ENCODE data around the gene PPP2R2B. TPM values are rescaled to one million over a fixed set of nuclear protein-coding genes. Genes with fewer than 3 reads are reported as not detected.

Gene PPP2R2B
- total RNA-seq, 1 experiment from 2014 or later, result 20.3 TPM

- DNase-seq (ENCODE audit: low spot score) (no peak), ATAC-seq (no peak)
- H3K9me3 Mint-ChIP-seq, result peaks cover 34% of the 10 kb centered on the region
- TF ChIP-seq TCF7 (CRISPR knock-in tag; IDR thresholded peaks at IDR 0.05; ENCODE audit: low read depth), result no peak
- TF ChIP-seq ZNF121 (CRISPR knock-in tag; IDR thresholded peaks at IDR 0.05), result no peak
- TF ChIP-seq, protein P1, sequence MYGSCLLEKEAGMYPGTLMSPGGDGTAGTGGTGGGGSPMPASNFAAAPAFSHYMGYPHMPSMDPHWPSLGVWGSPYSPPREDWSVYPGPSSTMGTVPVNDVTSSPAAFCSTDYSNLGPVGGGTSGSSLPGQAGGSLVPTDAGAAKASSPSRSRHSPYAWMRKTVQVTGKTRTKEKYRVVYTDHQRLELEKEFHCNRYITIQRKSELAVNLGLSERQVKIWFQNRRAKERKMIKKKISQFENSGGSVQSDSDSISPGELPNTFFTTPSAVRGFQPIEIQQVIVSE (CRISPR knock-in tag; IDR thresholded peaks at IDR 0.05; ENCODE audit: borderline replicate concordance), result no peak
- no peak for TF ChIP-seq E2F4 (CRISPR knock-in tag; IDR thresholded peaks at IDR 0.05; ENCODE audit: borderline replicate concordance, low read depth)
- no peak for TF ChIP-seq ZMAT4 (CRISPR knock-in tag; IDR thresholded peaks at IDR 0.05)
- H3K4me3 Mint-ChIP-seq, result no peak overlapping the region
- peaks cover 4% of the 10 kb centered on the region; the same call in 1 of the 2 replicates for H3K27me3 Mint-ChIP-seq (ENCODE audit: low read depth)
- ChIA-PET CTCF (interaction anchor here (1.4 kb wide), 1 partner anchor 21 kb away, joined by 4 read pairs; no protein-coding TSS in a partner anchor), POLR2A (no interaction called here)
- H3K27ac Mint-ChIP-seq, result no peak overlapping the region
- peaks cover 39% of the 10 kb centered on the region for H3K36me3 Mint-ChIP-seq
- peaks cover 14% of the 10 kb centered on the region for H3K4me1 Mint-ChIP-seq
Measured at GRCh38 chr5:146726891-146727290, 151.7 kb downstream of the PPP2R2B start.

DNA sequence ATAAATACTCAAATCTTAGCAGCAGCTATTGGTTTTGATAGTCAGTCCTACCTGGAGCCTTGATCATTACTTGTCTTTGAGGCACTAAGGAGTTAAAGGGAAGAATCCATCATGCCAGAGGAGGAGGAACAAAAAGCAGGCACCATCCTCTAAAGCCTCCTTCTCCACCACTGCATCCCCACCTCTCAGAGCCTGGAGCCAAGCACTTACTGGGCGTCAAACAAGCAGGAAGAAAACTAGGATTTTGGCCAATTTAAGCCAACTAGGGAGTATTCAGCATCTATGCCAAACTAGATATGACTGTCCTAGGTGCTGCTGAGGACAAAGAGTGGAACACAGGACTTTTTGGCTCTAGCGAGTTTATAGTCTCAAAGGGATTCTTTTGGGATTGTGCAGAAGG, 152.5 kb downstream of the PPP2R2B start:
- peaks cover 32% of the 10 kb centered on the region for H3K9me3 Mint-ChIP-seq
- CTCF ChIA-PET, result interaction anchor here (1.4 kb wide), 1 partner anchor 20 kb away, joined by 4 read pairs; no protein-coding TSS in a partner anchor
- peaks cover 4% of the 10 kb centered on the region; the same call in 1 of the 2 replicates for H3K27me3 Mint-ChIP-seq (ENCODE audit: low read depth)
- DNase-seq (ENCODE audit: low spot score) (no peak), ATAC-seq (no peak)
- H3K36me3 Mint-ChIP-seq, result peaks cover 33% of the 10 kb centered on the region
- no peak overlapping the region for H3K4me3 Mint-ChIP-seq
- H3K27ac Mint-ChIP-seq, result no peak overlapping the region
- TF ChIP-seq ZNF138 (CRISPR knock-in tag; conservative IDR thresholded peaks at IDR 0.05) (no peak), ELF4 (CRISPR knock-in tag; IDR thresholded peaks at IDR 0.05; ENCODE audit: low read depth) (no peak), CBFB (CRISPR knock-in tag; IDR thresholded peaks at IDR 0.05; ENCODE audit: low read depth) (no peak), SMAD3 (CRISPR knock-in tag; IDR thresholded peaks at IDR 0.05; ENCODE audit: borderline replicate concordance) (no peak)
- POLR2A ChIA-PET, result no interaction called here
- H3K4me1 Mint-ChIP-seq, result peaks cover 10% of the 10 kb centered on the region

DNA sequence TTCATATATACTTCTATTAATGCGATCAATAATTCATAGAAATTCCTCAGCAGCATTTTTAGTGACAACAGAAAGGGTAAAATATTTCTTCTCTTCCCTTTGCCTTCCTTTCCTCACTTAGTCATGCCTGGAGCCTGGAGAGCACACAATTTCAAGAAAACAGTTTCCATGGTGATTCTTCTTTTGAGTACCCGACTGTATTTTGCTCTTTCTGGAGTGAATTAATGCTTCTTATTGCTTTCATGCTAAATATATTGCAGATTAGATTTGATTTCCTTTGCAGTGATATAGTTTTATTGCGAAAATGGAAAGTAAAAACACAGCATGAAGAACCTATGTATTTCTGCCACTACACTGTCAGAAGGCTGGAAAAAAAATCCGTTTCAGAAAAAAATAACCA, 153.5 kb downstream of the PPP2R2B start:
- no peak for ATAC-seq
- Mint-ChIP-seq H3K27me3 (ENCODE audit: low read depth) (peaks cover 4% of the 10 kb centered on the region; the same call in 1 of the 2 replicates), H3K9me3 (peaks cover 22% of the 10 kb centered on the region), H3K27ac (no peak overlapping the region), H3K4me3 (no peak overlapping the region), H3K4me1 (peaks cover 10% of the 10 kb centered on the region), H3K36me3 (peaks cover 24% of the 10 kb centered on the region)
- no peak for DNase-seq (ENCODE audit: low spot score)
- ChIA-PET POLR2A (no interaction called here), CTCF (no interaction called here)
- TF ChIP-seq PREB (CRISPR knock-in tag; IDR thresholded peaks at IDR 0.05; ENCODE audit: borderline replicate concordance) (no peak), MLX (CRISPR knock-in tag; IDR thresholded peaks at IDR 0.05) (no peak), ZNF138 (CRISPR knock-in tag; conservative IDR thresholded peaks at IDR 0.05) (no peak), NFATC4 (CRISPR knock-in tag; IDR thresholded peaks at IDR 0.05) (no peak), ETV6 (CRISPR knock-in tag; IDR thresholded peaks at IDR 0.05) (no peak), IRF2 (CRISPR knock-in tag; IDR thresholded peaks at IDR 0.05; ENCODE audit: borderline replicate concordance, low read depth) (no peak), EMX1 (CRISPR knock-in tag; IDR thresholded peaks at IDR 0.05) (no peak), GRHL2 (CRISPR knock-in tag; IDR thresholded peaks at IDR 0.05; ENCODE audit: insufficient replicate concordance, severe bottlenecking) (no peak)
- TF ChIP-seq, protein P2, sequence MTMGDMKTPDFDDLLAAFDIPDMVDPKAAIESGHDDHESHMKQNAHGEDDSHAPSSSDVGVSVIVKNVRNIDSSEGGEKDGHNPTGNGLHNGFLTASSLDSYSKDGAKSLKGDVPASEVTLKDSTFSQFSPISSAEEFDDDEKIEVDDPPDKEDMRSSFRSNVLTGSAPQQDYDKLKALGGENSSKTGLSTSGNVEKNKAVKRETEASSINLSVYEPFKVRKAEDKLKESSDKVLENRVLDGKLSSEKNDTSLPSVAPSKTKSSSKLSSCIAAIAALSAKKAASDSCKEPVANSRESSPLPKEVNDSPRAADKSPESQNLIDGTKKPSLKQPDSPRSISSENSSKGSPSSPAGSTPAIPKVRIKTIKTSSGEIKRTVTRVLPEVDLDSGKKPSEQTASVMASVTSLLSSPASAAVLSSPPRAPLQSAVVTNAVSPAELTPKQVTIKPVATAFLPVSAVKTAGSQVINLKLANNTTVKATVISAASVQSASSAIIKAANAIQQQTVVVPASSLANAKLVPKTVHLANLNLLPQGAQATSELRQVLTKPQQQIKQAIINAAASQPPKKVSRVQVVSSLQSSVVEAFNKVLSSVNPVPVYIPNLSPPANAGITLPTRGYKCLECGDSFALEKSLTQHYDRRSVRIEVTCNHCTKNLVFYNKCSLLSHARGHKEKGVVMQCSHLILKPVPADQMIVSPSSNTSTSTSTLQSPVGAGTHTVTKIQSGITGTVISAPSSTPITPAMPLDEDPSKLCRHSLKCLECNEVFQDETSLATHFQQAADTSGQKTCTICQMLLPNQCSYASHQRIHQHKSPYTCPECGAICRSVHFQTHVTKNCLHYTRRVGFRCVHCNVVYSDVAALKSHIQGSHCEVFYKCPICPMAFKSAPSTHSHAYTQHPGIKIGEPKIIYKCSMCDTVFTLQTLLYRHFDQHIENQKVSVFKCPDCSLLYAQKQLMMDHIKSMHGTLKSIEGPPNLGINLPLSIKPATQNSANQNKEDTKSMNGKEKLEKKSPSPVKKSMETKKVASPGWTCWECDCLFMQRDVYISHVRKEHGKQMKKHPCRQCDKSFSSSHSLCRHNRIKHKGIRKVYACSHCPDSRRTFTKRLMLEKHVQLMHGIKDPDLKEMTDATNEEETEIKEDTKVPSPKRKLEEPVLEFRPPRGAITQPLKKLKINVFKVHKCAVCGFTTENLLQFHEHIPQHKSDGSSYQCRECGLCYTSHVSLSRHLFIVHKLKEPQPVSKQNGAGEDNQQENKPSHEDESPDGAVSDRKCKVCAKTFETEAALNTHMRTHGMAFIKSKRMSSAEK (CRISPR knock-in tag; IDR thresholded peaks at IDR 0.05; ENCODE audit: borderline replicate concordance), result no peak
- TF ChIP-seq, protein P3, sequence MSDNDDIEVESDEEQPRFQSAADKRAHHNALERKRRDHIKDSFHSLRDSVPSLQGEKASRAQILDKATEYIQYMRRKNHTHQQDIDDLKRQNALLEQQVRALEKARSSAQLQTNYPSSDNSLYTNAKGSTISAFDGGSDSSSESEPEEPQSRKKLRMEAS (CRISPR knock-in tag; IDR thresholded peaks at IDR 0.05), result no peak
- TF ChIP-seq, protein P4, sequence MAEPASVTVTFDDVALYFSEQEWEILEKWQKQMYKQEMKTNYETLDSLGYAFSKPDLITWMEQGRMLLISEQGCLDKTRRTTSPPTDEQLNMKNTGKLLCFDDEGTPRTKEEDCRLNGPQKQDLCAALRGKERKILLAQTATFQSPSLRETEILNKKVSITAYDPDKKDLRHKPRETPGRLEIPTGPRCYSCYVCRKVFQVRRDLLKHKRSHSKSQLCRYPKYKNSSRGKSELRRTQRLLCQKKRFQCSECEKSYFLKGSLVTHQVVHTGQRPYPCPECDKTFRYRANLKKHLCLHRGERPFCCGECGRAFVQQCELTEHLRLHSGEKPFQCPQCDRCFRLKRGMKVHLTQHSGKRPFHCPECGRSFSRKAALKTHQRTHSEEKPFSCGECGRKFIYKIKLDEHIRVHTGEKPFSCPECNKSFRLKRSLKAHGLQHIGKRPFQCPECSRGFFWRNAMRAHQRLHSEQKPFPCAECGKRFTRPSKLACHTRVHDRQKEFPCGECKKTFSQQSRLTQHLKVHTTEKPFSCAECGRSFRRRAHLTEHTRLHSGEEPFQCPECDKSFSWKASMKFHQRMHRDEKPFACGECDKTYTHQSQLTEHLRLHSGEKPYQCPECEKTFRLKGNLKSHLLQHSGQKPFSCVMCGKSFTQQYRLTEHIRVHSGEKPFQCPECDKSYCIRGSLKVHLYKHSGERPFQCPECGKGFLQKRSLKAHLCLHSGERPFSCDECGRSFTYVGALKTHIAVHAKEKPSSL (CRISPR knock-in tag; conservative IDR thresholded peaks at IDR 0.05), result no peak
